ENCODE measurements around the gene AGAP2. TPM values are rescaled to one million over a fixed set of nuclear protein-coding genes. Genes with fewer than 3 reads are reported as not detected.
"Not testable (repeated sequence)": the region's sequence is repeated elsewhere in the genome, so short reads cannot be mapped to it uniquely, and the experiment has no call there.

AGAP2 gene
- total RNA-seq, 4 donors from 2014 or later = 1.2 to 125 (median 5.6) TPM

GRCh38 chr12:57688931-57689330 is 49.6 kb downstream of the AGAP2 start:
- DNase-seq = no peak
- Histone ChIP-seq H3K4me1 (peaks cover 0 to 4% (median 2%) of the 10 kb centered on the region in 4 donors), H3K4me3 (no peak overlapping the region), H3K27ac (no peak overlapping the region), H3K36me3 (no peaks in the 10 kb centered on the region), H3K27me3 (peaks cover 56% of the 10 kb centered on the region), H3K9me3 (no peaks in the 10 kb centered on the region)
- intact Hi-C loops (cut with DNase I; ENCODE audit: low total_unique reads) (no loop called here), in situ Hi-C loops (cut with MboI; ENCODE audit: low pct_ligation_motif_present in 1 of 4, low pct_unique_long_range_greater_than_20kb in 1 of 4, low sequenced_read_pairs in 3 of 4) (no loop called here)
- WGBS, 2 donors (ENCODE audit: low coverage in 1 of 2) = 49 to 56% methylated on average over 2 of the region's 2 CpGs
- no peak for TF ChIP-seq EP300 (IDR thresholded peaks at IDR 0.05; ENCODE audit: low read depth)
- TF ChIP-seq POLR2AphosphoS5 (IDR thresholded peaks at IDR 0.05) = no peak
- no peak for TF ChIP-seq CTCF (IDR thresholded peaks at IDR 0.05)
- TF ChIP-seq POLR2A (IDR thresholded peaks at IDR 0.05) = no peak

- intact Hi-C loops (cut with DNase I; ENCODE audit: low total_unique reads) = no loop called here
- H3K36me3 ChIP-seq = no peaks in the 10 kb centered on the region
Observed at GRCh38 chr12:57687862-57688261, 50.7 kb downstream of the AGAP2 start.

GRCh38 chr12:57679697-57680096 is 58.8 kb downstream of the AGAP2 start:
- Histone ChIP-seq H3K4me1 (no peaks in the 10 kb centered on the region), H3K27me3 (peaks cover 7% of the 10 kb centered on the region), H3K36me3 (no peaks in the 10 kb centered on the region), H3K27ac (no peak overlapping the region), H3K4me3 (no peak overlapping the region), H3K9me3 (no peaks in the 10 kb centered on the region)
- TF ChIP-seq POLR2AphosphoS5 (IDR thresholded peaks at IDR 0.05) (no peak), POLR2A (IDR thresholded peaks at IDR 0.05) (no peak), CTCF (IDR thresholded peaks at IDR 0.05) (no peak), EP300 (IDR thresholded peaks at IDR 0.05; ENCODE audit: low read depth) (no peak)
- in situ Hi-C loops (cut with MboI; ENCODE audit: low pct_ligation_motif_present in 1 of 4, low pct_unique_long_range_greater_than_20kb in 1 of 4, low sequenced_read_pairs in 3 of 4) = no loop called here
- DNase-seq = no peak
- intact Hi-C loops (cut with DNase I; ENCODE audit: low total_unique reads) = no loop called here

More at GRCh38 chr12:57687862-57688261, 50.7 kb downstream of the AGAP2 start:
- Histone ChIP-seq H3K27me3 (peaks cover 56% of the 10 kb centered on the region), H3K27ac (no peak overlapping the region), H3K4me3 (no peak overlapping the region), H3K4me1 (no peaks in the 10 kb centered on the region), H3K9me3 (no peaks in the 10 kb centered on the region)
- WGBS, 2 donors (ENCODE audit: low coverage in 1 of 2) = 78 to 83% methylated on average over 2 to 4 of the region's 4 CpGs
- in situ Hi-C loops (cut with MboI; ENCODE audit: low pct_ligation_motif_present in 1 of 4, low pct_unique_long_range_greater_than_20kb in 1 of 4, low sequenced_read_pairs in 3 of 4) = no loop called here
- DNase-seq = no peak
- no peak for TF ChIP-seq POLR2A (IDR thresholded peaks at IDR 0.05)
- no peak for TF ChIP-seq EP300 (IDR thresholded peaks at IDR 0.05; ENCODE audit: low read depth)
- TF ChIP-seq CTCF (IDR thresholded peaks at IDR 0.05) = no peak
- no peak for TF ChIP-seq POLR2AphosphoS5 (IDR thresholded peaks at IDR 0.05)

- H3K9me3 ChIP-seq; H3K27me3 ChIP-seq; DNase-seq; H3K4me3 ChIP-seq; H3K4me1 ChIP-seq; H3K36me3 ChIP-seq; intact Hi-C loops (cut with DNase I; ENCODE audit: low total_unique reads); in situ Hi-C loops (cut with MboI; ENCODE audit: low pct_ligation_motif_present in 1 of 4, low pct_unique_long_range_greater_than_20kb in 1 of 4, low sequenced_read_pairs in 3 of 4); H3K27ac ChIP-seq: not testable (repeated sequence)
- 90 to 94% methylated on average over 9 of the region's 9 CpGs for WGBS, 2 donors (ENCODE audit: low coverage in 1 of 2)
Observed at GRCh38 chr12:57677947-57678346, 60.6 kb downstream of the AGAP2 start.

- no peak for DNase-seq
- 93 to 100% methylated on average over 2 to 29 of the region's 29 CpGs for WGBS, 2 donors (ENCODE audit: low coverage in 1 of 2)
- TF ChIP-seq POLR2AphosphoS5 (IDR thresholded peaks at IDR 0.05) (no peak), EP300 (IDR thresholded peaks at IDR 0.05; ENCODE audit: low read depth) (no peak), POLR2A (IDR thresholded peaks at IDR 0.05) (no peak), CTCF (IDR thresholded peaks at IDR 0.05) (no peak)
- Histone ChIP-seq H3K4me1 (no peaks in the 10 kb centered on the region), H3K36me3 (no peaks in the 10 kb centered on the region), H3K27ac (no peak overlapping the region), H3K9me3 (no peaks in the 10 kb centered on the region), H3K4me3 (no peak overlapping the region), H3K27me3 (no peaks in the 10 kb centered on the region)
- intact Hi-C loops (cut with DNase I; ENCODE audit: low total_unique reads) (loop anchor here (5.0 kb wide), 1 partner anchor 117 kb away; no protein-coding TSS in a partner anchor), in situ Hi-C loops (cut with MboI; ENCODE audit: low pct_ligation_motif_present in 1 of 4, low pct_unique_long_range_greater_than_20kb in 1 of 4, low sequenced_read_pairs in 3 of 4) (no loop called here)
Observed at GRCh38 chr12:57674691-57675090, 63.9 kb downstream of the AGAP2 start.

Measured in transverse colon (tissue), 4 donors.